Measurements from ENCODE around the gene ULK4. TPM values are rescaled to one million over a fixed set of nuclear protein-coding genes. Genes with fewer than 3 reads are reported as not detected.

ULK4 gene
- polyA plus RNA-seq, 1 of the 3 experiments (the other 2 are of a cell fraction), result 6.2 TPM

- Histone ChIP-seq H3K9me2 (no peaks in the 10 kb centered on the region), H3K79me2 (ENCODE audit: insufficient read depth) (no peaks in the 10 kb centered on the region), H3K4me3 (ENCODE audit: low read depth in 2 of 2, low read length in 1 of 2) (no peak overlapping the region), H2AFZ (ENCODE audit: low read depth) (no peak overlapping the region), H3F3A (replicated peaks; ENCODE audit: insufficient read depth) (no peaks in the 10 kb centered on the region), H3K4me1 (ENCODE audit: control insufficient read depth in 1 of 2, insufficient read depth in 2 of 2, low read depth in 1 of 2, low read length in 1 of 2) (no peaks in the 10 kb centered on the region), H3K36me3 (replicated peaks in 1 of 2; ENCODE audit: control insufficient read depth in 1 of 2, insufficient read depth in 2 of 2, low read length in 1 of 2) (no peaks in the 10 kb centered on the region), H4K20me1 (ENCODE audit: insufficient read depth) (no peaks in the 10 kb centered on the region), H3K4me2 (no peak overlapping the region), H3K9me3 (no peaks in the 10 kb centered on the region), H3K27me3 (ENCODE audit: insufficient read depth) (no peaks in the 10 kb centered on the region), H3K9ac (no peak overlapping the region), H3K27ac (ENCODE audit: low read depth in 2 of 2, low read length in 1 of 2) (no peak overlapping the region)
- WGBS (ENCODE audit: low lambda C conversion rate), result 74% methylated on average over 3 of the region's 3 CpGs
- TF ChIP-seq PBX3 (IDR thresholded peaks at IDR 0.05), result no peak
- TF ChIP-seq IRF3 (IDR thresholded peaks at IDR 0.05; ENCODE audit: low read depth, low read length), result no peak
- TF ChIP-seq RFX5 (IDR thresholded peaks at IDR 0.05; ENCODE audit: low read length), result no peak
- no peak for TF ChIP-seq RAD21 (IDR thresholded peaks at IDR 0.05; ENCODE audit: low read length)
- TF ChIP-seq MXI1 (IDR thresholded peaks at IDR 0.05; ENCODE audit: low read depth, low read length), result no peak
- TF ChIP-seq NFIC (IDR thresholded peaks at IDR 0.05; ENCODE audit: borderline replicate concordance), result no peak
- no peak for TF ChIP-seq ZBTB33 (IDR thresholded peaks at IDR 0.05; ENCODE audit: borderline replicate concordance, low read depth)
- TF ChIP-seq YY1 (IDR thresholded peaks at IDR 0.05; ENCODE audit: low read depth), result no peak
- TF ChIP-seq FOXJ3 (CRISPR knock-in tag; IDR thresholded peaks at IDR 0.05), result no peak
- no peak for TF ChIP-seq NRF1 (IDR thresholded peaks at IDR 0.05; ENCODE audit: low read depth, low read length)
- TF ChIP-seq POLR2AphosphoS5 (IDR thresholded peaks at IDR 0.05; ENCODE audit: low read depth, low read length), result no peak
- no peak for TF ChIP-seq FOSL2 (IDR thresholded peaks at IDR 0.05; ENCODE audit: borderline replicate concordance, low read depth)
- no peak for TF ChIP-seq FOXM1 (IDR thresholded peaks at IDR 0.05; ENCODE audit: low read depth)
- TF ChIP-seq REST (IDR thresholded peaks at IDR 0.05; ENCODE audit: low read depth, low read length), result no peak
- no peak for TF ChIP-seq USF2 (IDR thresholded peaks at IDR 0.05; ENCODE audit: borderline replicate concordance, low read depth, low read length)
- no peak for TF ChIP-seq TCF12 (IDR thresholded peaks at IDR 0.05)
- TF ChIP-seq GABPA (IDR thresholded peaks at IDR 0.05; ENCODE audit: low read depth), result no peak
- no peak for TF ChIP-seq TEAD4 (IDR thresholded peaks at IDR 0.05; ENCODE audit: borderline replicate concordance, insufficient read depth)
- TF ChIP-seq EZH2phosphoT487 (IDR thresholded peaks at IDR 0.05; ENCODE audit: borderline replicate concordance, low read depth), result no peak
- TF ChIP-seq EP300 (IDR thresholded peaks at IDR 0.05; ENCODE audit: borderline replicate concordance in 1 of 2, low read depth in 1 of 2, low read length in 1 of 2), result no peak
- ChIA-PET CTCF (no interaction called here), POLR2A (no interaction called here)
- no peak for DNase-seq
Observed at GRCh38 chr3:41565948-41566514, 395.9 kb downstream of the ULK4 start.
